NCI-H446 treated with DMSO at 0.1 percent for 48 hours (cell line): ENCODE measurements around the gene RABGAP1L.
"Not testable (repeated sequence)": the region's sequence is repeated elsewhere in the genome, so short reads cannot be mapped to it uniquely, and the experiment has no call there.

Experiments
- DNase-seq: peaks from one replicate; lab custom pipeline; 2025; lab: John Stamatoyannopoulos, UW

RABGAP1L gene

DNA sequence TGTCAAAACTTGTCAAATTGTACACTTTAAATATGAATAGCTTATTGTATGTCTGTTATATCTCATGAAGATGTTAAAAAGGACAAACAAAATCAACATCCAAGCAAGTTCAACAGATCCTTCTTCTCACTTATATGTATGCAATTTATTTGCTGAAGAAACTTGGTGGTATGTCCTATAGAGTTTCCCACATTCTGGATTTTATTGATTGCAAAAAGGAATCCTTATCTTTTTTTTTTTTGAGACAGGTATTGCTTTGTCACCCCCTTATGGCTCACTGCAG is 5.6 kb upstream of the RABGAP1L start:
- no peak for DNase-seq

DNA sequence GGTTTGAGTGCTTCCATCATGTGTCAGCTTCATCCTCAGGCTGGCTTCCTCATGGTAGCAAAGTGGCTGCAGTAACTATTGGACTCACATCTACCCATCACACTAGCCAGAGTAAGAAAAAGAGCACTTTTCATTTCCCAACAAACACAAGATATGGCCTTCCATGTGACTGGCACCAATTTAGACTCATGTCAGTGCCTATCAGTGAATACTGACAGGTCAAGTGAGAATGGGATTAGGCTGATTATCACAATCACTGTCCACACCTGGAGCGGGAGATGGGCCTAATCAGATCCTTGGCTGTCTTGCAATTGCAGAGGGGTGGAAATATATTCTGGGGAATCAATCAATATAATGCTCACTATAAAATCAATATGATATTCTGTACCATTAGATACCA is 2.9 kb upstream of the RABGAP1L start:
- no peak for DNase-seq

GRCh38 chr1:174157157-174157806 is 2.0 kb upstream of the RABGAP1L start:
- no peak for DNase-seq

DNA sequence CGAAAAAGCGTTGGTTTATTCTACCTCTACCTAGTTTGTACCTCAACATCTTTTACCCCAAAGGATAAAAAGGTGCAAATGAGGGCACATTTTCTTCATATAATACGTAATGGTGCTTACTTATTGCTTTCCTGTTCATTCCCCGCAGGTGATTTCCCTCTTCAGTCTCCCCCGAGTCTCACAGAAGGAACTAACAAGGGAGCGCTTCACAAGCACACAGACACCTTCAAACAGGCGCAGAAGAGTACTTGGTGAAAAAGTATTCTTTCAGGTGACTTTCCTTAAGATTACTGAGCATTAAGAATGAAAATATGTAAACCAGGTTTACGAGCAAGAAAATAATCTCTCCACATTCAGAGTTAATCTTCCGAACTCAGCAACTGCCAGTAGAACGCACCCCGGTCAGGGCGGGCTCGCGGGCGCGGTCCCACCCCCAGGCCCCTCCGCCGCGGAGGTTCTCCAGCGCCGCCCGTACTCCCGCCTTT is 511 bp upstream of the RABGAP1L start:
- DNase-seq = no peak

- no peak for DNase-seq
Measured at GRCh38 chr1:174160109-174160473, 771 bp downstream of the RABGAP1L start.

DNA sequence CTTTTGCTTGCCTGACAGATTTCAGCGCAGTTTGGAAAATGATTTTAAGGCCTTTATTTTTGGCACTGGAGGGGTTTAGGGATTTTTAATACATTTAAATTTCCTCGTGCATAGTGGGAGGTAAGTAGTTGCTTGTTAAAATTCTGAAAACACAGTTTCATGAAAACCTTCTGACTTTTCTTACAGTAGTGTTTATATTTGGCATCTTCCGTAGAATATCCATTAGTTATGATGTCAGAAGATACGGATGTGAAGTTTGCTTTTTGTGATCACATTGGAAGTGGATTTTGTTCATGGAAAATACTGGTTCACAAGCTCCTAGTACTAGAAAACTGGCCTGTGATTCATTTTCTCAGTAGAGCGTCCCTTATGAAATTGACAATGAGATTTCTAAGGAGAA is 1.3 kb downstream of the RABGAP1L start:
- no peak for DNase-seq

- DNase-seq = no peak
Measured at GRCh38 chr1:174161813-174162212, 2.5 kb downstream of the RABGAP1L start.

DNA sequence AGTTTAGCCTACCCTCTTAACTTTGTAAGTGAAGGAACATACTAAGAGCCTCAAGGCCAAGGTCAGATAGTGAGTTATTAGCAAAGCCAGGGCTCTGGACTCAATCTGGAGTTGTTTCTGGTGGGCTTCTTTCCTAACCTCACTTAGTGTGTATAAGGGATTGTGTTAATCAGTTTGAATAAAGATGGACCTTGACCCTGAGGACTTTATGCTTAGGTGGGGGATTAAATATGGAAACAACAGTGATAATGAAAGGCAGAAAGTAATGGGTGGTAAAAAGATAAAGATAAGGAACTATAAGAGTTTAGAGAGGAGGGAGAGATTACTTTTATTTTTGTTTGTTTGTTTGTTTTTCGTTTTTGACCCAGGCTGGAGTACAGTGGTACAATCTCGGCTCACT is 5.5 kb downstream of the RABGAP1L start:
- DNase-seq = no peak

- peak; percentile 94 for DNase-seq
Measured at GRCh38 chr1:174165471-174166137, 6.3 kb downstream of the RABGAP1L start.

DNA sequence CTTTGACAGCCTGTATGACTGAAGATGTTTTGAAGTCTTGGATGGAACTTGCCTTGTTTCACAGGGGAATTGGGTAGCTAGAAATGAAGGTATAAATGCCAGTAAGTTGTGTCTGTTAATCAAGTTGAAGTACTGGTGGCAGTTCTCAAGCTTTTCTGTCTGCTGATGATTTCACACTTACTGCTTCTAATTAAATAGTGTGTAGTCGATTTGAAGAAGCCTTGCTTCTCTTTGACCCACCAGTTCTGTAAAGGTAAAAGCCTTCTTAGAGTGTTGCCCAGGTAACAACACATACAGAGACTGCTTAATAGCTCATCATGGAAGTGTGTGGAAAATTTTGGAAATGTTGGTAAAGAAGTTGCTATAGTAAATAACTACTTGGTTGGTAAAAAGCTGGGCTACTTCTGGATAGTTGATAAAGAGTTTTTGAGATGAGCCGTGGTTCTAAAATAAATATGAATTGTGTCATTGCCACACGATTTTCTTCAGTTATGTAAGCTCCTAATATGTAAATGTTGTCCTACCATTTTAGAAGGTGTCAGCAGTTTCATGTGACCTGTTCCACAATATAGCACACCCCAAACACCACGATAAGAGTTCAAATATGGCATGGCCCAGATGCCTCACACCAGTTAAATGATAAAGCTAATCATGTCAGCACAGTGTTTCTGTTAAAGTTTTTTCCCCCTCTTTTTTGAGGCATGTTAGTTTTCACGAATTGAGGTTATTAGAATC is 7.4 kb downstream of the RABGAP1L start:
- DNase-seq = peak; percentile 26

GRCh38 chr1:174167265-174167803 is 8.0 kb downstream of the RABGAP1L start:
- DNase-seq = no peak

DNA sequence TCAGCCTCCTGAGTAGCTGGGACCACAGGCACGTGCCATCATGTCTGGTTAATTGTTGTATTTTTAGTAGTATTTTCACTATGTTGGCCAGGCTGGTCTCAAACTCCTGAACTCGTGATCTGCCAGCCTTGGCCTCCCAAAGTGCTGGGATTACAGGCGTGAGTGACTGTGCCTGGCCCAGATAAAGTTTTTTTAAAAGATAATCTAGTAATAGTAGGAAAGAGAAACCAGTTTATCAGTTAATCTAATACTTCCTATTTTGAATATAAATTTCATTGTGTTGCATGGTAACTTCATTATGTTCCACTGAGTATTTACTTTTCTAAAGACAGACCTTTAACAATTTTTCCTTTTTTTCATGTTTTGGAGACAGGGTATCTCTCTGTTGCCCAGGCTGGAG is 10.0 kb downstream of the RABGAP1L start:
- DNase-seq = no peak

- DNase-seq = no peak
Measured at GRCh38 chr1:174171073-174171472, 11.8 kb downstream of the RABGAP1L start.

DNA sequence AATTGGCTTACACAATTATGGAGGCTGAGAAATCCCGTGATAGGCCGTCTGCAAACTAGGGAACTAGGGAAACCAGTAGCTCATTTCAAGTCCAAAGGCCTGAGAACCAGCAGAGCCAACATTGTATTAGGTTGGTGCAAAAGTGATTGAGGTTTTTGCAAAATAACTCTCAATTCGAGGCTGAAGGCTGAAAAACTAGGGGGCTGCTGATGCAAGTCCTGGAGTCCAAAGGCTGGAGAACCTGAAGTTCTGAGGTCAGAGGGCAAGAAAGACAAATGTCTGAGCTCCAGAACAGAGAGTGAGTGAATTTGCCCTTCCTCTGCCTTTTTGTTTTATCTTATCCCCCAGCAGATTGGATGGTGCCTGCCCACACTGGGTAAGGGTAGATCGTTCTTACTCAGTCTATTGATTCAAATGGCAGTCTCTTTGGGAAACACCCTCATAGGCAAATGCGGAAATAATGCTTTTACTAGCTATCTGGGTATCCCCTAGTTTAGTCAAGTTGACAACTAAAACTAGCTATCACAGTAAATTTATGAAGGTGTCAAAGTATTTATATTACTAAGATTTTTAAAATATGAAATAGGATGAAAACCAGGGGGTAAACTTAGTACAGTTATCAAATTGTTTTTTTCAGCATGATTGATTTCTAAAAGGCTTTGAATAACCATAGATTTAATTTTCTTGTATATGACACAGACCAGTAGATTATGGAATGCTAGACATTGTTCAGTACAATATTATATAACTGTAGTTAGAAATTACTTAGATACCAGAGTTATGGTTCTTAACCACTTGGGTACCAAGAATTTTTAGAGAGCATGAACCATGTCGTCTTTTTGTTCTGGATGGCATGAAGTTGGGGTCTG is 15.4 kb downstream of the RABGAP1L start:
- DNase-seq = no peak

GRCh38 chr1:174178459-174178858 is 19.1 kb downstream of the RABGAP1L start:
- DNase-seq = not testable (repeated sequence)

DNA sequence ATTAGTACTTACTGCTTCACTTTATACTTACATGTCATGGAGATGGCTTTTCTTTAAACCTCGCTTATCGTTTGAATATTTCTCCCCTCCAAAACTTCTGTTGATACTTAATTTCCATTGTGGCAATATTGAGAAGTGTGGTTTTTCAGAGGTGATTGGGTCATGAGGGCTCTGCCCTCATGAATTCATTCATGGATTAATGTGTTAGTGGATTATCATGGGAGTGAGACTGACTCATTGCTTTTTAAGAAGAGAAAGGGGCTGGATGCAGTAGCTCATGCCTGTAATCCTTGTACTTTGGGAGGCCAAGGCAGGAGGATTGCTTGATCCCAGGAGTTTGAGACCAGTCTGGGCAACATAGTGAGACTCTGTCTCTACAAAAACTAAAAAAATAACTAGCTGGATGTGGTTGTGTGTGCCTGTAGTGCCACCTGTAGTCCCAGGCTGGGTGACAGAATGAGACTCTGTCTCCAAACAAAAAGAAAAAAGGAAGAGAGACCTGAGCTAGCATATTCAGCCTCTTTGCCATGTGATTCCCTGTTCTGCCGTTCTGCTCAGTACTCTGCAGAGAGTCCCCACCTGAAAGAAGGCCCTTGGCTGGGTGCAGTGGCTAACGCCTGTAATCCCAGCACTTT is 30.2 kb downstream of the RABGAP1L start:
- DNase-seq = no peak

- DNase-seq = no peak
Measured at GRCh38 chr1:174190691-174191199, 31.4 kb downstream of the RABGAP1L start.

DNA sequence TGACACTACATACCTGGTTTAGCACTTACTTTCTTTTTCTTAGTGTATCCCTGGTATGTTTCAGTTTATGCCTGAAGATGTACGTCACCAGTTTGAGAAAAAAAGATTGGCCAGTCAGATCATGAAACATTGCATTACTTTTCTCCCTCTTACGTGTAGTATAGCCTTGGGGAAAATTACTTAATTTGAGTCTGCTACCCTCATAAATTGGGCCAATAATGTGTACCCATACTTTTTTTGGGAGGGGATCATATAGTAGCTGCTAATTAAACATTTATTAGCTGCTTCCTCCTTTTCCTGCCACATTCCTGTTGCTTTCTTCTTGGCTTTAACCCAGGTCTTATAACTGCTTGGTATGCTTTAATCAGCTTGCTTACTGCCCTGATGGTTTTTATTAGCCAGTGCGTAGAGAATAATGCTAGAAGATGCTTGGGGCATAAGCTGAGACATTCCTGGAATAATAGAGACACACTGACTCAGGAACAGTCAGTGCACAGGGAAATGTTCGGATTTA is 32.1 kb downstream of the RABGAP1L start:
- no peak for DNase-seq

- DNase-seq = no peak
Measured at GRCh38 chr1:174194461-174194860, 35.1 kb downstream of the RABGAP1L start.

- DNase-seq = no peak
Measured at GRCh38 chr1:174197088-174197487, 37.8 kb downstream of the RABGAP1L start.

DNA sequence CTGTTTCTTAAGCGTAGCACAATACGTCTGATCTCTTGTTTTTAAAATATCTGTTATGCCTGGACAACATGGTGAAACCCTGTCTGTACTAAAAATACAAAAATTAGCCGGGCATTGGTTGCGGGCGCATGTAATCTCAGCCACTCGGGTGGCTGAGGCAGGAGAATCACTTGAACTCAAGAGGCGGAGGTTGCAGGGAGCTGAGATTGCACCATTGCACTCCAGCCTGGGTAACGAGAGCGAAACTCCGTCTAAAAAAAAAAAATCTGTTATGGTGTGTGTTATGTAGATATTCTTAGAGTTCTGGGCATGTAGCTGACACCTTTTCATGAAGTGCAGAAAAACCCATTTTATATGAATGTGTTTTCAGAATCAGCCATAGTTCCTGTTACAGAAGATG is 38.2 kb downstream of the RABGAP1L start:
- DNase-seq = no peak
